ENCODE results near the gene SHC2. TPM values are rescaled to one million over a fixed set of nuclear protein-coding genes. Genes with fewer than 3 reads are reported as not detected.

The SHC2 gene
- total RNA-seq, 1 experiment from 2014 or later: 16.6 TPM

DNA sequence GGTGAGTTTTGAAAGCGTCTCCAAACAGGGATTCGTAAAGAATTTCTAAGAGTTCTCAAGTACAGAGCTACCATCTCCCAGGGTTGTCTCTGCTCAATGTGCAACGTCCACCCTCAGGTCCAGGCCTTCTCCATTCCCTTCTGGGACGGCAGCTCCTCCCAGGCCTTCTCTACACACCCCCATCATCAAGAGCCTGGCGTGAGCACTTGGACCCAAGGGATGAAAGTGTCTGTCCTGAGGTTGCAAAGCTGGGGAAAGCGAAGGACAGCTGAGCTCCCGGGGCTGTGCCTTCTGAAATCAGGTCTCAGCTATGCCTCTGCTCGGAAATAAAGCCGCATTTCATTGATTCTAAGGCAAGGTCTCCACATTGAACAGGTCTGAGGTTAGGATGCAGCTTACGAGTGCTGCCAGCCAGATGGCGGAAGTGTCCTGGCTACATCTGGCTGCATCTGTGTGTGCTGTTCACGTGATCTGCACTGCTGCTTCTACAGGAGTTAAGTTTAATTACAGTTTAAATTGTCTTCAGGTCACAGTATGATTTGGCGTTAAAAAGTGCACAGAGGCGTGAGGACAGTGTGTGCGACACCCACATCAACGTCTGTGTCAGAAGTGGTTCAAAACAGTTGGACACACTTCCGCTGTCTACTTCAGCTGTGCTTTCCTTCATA lies 89.2 kb downstream of the SHC2 start:
- no peak overlapping the region for H3K23ac ChIP-seq (ENCODE audit: insufficient read length, low read depth, low read length)
- no peaks in the 10 kb centered on the region for H3K23me2 ChIP-seq (ENCODE audit: insufficient read length, low read depth, low read length, poor library complexity, severe bottlenecking)
- no peak overlapping the region for H4K91ac ChIP-seq (ENCODE audit: insufficient read length, low read depth, low read length)
- no peak overlapping the region for H3K18ac ChIP-seq (ENCODE audit: insufficient read length, low read depth, low read length)
- no peak overlapping the region for H3K56ac ChIP-seq (ENCODE audit: insufficient read length, low read depth, low read length)
- Mint-ChIP-seq H3K27me3 (ENCODE audit: low read depth) (peaks cover 32% of the 10 kb centered on the region), H3K4me3 (no peak overlapping the region), H3K36me3 (ENCODE audit: insufficient read depth in 1 of 3, low read depth in 3 of 3) (peaks cover 0 to 4% (median 3%) of the 10 kb centered on the region in 3 experiments; a peak in 4 of 7 replicates), H3K4me1 (peaks cover 0 to 9% of the 10 kb centered on the region in 2 experiments; a peak in 1 of 4 replicates), H3K27ac (peak overlapping the region in 1 of 3 experiments; percentile 80; a peak in 1 of 7 replicates), H3K9me3 (peaks cover 3 to 4% of the 10 kb centered on the region in 2 experiments; a peak in 3 of 5 replicates)
- H4K20me1 ChIP-seq (ENCODE audit: control insufficient read depth, insufficient read depth, insufficient read length): no peaks in the 10 kb centered on the region
- no peak overlapping the region for H2BK12ac ChIP-seq (ENCODE audit: insufficient read length, low read depth, low read length)
- H3K14ac ChIP-seq (ENCODE audit: insufficient read depth, low read length): no peak overlapping the region
- no peak overlapping the region for H3K9ac ChIP-seq (ENCODE audit: extremely low read depth, insufficient read length, low read length)
- DNase-seq: no peak
- H3K27me3 ChIP-seq (ENCODE audit: insufficient read depth, low read length): no peaks in the 10 kb centered on the region
- H3K4me2 ChIP-seq (ENCODE audit: insufficient read depth, insufficient read length, low read length): no peak overlapping the region
- no peak overlapping the region for H3T11ph ChIP-seq (ENCODE audit: low read length)
- no peak overlapping the region for H2BK15ac ChIP-seq (ENCODE audit: low read depth, low read length)
- TF ChIP-seq, protein P1, sequence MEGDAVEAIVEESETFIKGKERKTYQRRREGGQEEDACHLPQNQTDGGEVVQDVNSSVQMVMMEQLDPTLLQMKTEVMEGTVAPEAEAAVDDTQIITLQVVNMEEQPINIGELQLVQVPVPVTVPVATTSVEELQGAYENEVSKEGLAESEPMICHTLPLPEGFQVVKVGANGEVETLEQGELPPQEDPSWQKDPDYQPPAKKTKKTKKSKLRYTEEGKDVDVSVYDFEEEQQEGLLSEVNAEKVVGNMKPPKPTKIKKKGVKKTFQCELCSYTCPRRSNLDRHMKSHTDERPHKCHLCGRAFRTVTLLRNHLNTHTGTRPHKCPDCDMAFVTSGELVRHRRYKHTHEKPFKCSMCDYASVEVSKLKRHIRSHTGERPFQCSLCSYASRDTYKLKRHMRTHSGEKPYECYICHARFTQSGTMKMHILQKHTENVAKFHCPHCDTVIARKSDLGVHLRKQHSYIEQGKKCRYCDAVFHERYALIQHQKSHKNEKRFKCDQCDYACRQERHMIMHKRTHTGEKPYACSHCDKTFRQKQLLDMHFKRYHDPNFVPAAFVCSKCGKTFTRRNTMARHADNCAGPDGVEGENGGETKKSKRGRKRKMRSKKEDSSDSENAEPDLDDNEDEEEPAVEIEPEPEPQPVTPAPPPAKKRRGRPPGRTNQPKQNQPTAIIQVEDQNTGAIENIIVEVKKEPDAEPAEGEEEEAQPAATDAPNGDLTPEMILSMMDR (conservative IDR thresholded peaks at IDR 0.05): no peak
- H3K27ac ChIP-seq (ENCODE audit: insufficient read length, low read depth, low read length): no peak overlapping the region
- H4K8ac ChIP-seq (replicated peaks; ENCODE audit: insufficient read length, low read depth, low read length): no peak overlapping the region
- no peaks in the 10 kb centered on the region for H3K79me1 ChIP-seq (ENCODE audit: insufficient read depth, low read depth, low read length, poor library complexity, severe bottlenecking)
- no peaks in the 10 kb centered on the region for H3K79me2 ChIP-seq (ENCODE audit: insufficient read depth, low read length)
- H2AK5ac ChIP-seq (ENCODE audit: insufficient read length, low read length): no peak overlapping the region
- no CpG with 5 or more reads among the region's 17 CpGs for WGBS (ENCODE audit: extremely low coverage, insufficient read length, low lambda C conversion rate)
- H2AFZ ChIP-seq (ENCODE audit: low read length): no peak overlapping the region
- no peak overlapping the region for H2BK120ac ChIP-seq (ENCODE audit: low read depth, low read length, poor library complexity, severe bottlenecking)
- no peaks in the 10 kb centered on the region for H3K4me1 ChIP-seq (ENCODE audit: insufficient read depth, low read length)
- no peak overlapping the region for H2BK5ac ChIP-seq (ENCODE audit: insufficient read length, low read length)
- no peak overlapping the region for H3K4ac ChIP-seq (ENCODE audit: low read depth, low read length)
- H4K5ac ChIP-seq (ENCODE audit: insufficient read length, low read depth, low read length): no peak overlapping the region
- H3K9me3 ChIP-seq (ENCODE audit: control insufficient read depth, low read depth, low read length): no peaks in the 10 kb centered on the region
- no peak overlapping the region for H2BK20ac ChIP-seq (ENCODE audit: low read depth, low read length, poor library complexity, severe bottlenecking)
